A549 treated with RU486 at 1 μM for 4 hours (cell line): ENCODE measurements around the gene GABRR2. TPM values are rescaled to one million over a fixed set of nuclear protein-coding genes. Genes with fewer than 3 reads are reported as not detected.

ENCODE experiments used
- total RNA-seq: library from RNA; stranded (reverse); fragments of 200-300 nt; extraction: Qiagen RNA extraction; gene quantifications from 5 replicates; pipeline ENCODE4 v1.2.3, GENCODE V29; 2022; ENCODE audit warnings: low read depth

GABRR2 gene
- not detected in 5 replicates for total RNA-seq

DNA sequence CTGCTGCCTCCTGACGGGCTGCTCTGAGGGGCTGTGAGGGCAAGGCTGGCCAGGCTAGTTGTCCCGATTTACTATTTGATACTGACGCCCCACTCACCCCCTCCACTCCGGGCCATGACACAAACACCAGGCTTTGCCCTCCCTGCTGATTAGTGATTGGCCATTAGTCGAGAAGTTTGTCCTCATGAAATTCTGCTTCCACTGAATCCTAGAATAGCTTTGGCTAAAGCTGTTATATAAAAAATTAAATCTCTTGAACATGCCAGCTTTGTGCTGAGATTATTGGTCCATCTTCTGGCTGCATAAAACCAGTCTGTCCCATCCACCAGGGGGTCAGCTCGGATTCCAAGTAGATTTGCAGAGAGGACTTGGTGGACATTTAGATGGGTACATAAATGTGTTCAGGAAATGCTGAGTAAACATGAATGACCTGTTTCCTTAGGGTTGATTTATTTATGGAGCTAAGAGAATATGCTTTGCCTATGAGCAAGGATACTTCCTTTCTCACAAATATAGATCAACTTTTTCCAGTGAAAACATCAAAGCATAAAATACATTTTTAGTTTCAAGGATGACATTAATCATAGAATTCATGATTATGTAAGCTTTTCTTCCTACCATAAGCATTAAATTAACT, at the start of gene GABRR2:
Gene GABRR2 (minus strand): TSS at position 51 of the 637 bp plus-strand sequence. CDS start 134 bp downstream, outside the sequence.

DNA sequence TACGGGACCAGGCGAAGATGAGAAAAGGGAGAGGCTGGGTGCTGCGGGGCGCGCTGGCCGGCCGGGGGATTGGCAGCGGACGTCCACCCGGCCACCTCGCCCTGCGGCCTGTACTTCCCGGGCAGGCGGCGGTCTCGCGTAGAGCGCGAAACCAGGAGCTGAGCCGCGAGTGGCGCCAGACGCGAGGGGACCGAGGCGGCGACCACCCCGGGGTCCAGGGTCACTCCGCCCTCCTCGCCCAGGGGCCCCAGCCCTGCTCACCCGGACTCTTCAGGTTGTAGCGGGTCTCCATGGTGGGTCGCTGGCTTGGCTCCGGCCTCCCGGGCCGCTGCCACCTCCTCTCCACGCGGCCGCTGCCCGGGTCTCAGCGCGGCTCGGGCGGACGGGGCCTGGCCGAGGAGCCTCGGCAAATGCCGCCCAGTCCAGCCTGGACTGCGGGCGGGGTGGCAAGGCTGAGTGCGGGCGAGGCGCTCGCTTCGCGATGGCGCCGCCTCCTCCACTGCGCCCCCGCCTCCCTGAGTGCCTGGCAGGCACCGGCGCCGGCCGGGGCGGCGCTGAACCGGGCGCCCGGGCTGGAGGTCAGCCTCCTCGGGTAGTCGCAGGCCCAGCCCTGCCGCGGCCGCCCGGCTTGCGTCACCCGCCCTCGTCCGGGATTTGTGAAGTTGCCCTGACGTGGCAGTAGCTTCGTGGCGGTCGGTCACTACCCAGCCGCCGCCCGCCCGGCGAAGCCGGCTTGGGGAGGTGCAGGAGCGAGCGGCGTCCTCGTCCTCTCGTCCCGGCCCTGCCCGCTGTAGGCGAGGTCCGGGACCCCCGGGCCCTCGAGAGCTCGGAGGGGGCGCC, 37.4 kb upstream of the GABRR2 start, which contains the start of gene UBE2J1:
Gene UBE2J1 (minus strand): TSS at position 445 of the 840 bp plus-strand sequence. CDS start 153 bp downstream, at position 292.

DNA sequence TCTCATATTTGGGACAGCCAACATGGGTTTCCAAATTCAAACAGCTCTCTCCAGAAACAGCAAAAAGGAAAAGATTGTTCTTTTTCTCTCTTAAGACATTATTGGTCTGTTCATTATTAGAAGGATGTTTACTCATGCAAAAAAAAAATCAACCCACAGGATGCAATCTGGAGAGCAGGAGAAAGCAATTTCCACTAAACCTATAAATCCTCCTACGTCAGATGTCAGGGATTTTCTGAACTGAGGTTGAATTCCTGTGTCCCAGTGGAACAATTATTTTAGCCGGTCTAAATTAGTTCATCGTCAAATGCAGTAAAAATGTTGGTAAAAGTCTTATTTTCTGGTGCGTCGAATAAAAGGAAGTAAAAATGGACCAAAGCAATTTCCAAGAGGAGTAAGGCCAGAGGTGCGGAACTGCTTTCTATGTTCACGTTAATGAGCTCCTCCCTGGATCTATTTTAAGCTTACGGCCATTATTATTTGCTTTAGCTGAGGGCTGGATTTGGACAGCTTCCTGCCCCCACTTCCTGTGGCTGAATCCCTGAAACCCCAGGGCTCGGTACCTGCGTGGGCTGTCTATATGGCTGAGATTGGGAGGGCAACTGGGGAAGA, 97.7 kb downstream of the GABRR2 start, which contains the start of gene GABRR1:
Gene GABRR1 (minus strand): TSS at position 60 of the 612 bp plus-strand sequence. CDS start 36 bp downstream, at position 24.

Other genes starting within 250 kb of the GABRR2 start
- 8.9 to 23.5 TPM (median 22.3 TPM) in 5 replicates for gene PNRC1, start 234.5 kb downstream of the GABRR2 start, total RNA-seq
- gene SRSF12, start 197.2 kb downstream of the GABRR2 start, total RNA-seq, result 0.35 to 1.2 TPM (median 1.0 TPM) in 5 replicates
- gene PM20D2, start 169.2 kb downstream of the GABRR2 start, total RNA-seq, result 5.7 to 13.9 TPM (median 13.3 TPM) in 5 replicates
- not detected in 5 replicates for gene GABRR1, start 97.9 kb downstream of the GABRR2 start, total RNA-seq
- gene UBE2J1, start 37.4 kb upstream of the GABRR2 start, total RNA-seq, result 10.7 to 17.8 TPM (median 14.8 TPM) in 5 replicates
- 3.3 to 5.2 TPM (median 4.2 TPM) in 5 replicates for gene RRAGD, start 97.0 kb upstream of the GABRR2 start, total RNA-seq
- gene ANKRD6, start 117.9 kb upstream of the GABRR2 start, total RNA-seq, result 1.4 to 2.2 TPM (median 1.8 TPM) in 5 replicates